Measurements from ENCODE around the gene EFNA5.

- TF ChIP-seq POLR2A (IDR thresholded peaks at IDR 0.05; ENCODE audit: low read length) (no peak), GATA1 (IDR thresholded peaks at IDR 0.05; ENCODE audit: low read depth, low read length) (no peak)
These were observed 201.0 kb downstream of the EFNA5 start for GRCh38 chr5:107469485-107470294.

Measured in erythroblast (primary cell).